Measurements from ENCODE around the gene SAA1.

SAA1 gene

GRCh38 chr11:18312663-18313420 lies 46.8 kb downstream of the SAA1 start:
- no peak for DNase-seq

GRCh38 chr11:18313965-18314763 lies 48.1 kb downstream of the SAA1 start:
- DNase-seq = no peak

- no peak for DNase-seq
Observed at GRCh38 chr11:18314784-18315523, 48.9 kb downstream of the SAA1 start.

GRCh38 chr11:18315893-18316292 lies 49.8 kb downstream of the SAA1 start:
- no peak for DNase-seq

- DNase-seq = no peak
Observed at GRCh38 chr11:18317551-18317950, 51.5 kb downstream of the SAA1 start.
